ENCODE data around the gene ACTG1.
A peak's percentile ranks its signal among the peaks of the same experiment; 100 is the strongest.

DNA sequence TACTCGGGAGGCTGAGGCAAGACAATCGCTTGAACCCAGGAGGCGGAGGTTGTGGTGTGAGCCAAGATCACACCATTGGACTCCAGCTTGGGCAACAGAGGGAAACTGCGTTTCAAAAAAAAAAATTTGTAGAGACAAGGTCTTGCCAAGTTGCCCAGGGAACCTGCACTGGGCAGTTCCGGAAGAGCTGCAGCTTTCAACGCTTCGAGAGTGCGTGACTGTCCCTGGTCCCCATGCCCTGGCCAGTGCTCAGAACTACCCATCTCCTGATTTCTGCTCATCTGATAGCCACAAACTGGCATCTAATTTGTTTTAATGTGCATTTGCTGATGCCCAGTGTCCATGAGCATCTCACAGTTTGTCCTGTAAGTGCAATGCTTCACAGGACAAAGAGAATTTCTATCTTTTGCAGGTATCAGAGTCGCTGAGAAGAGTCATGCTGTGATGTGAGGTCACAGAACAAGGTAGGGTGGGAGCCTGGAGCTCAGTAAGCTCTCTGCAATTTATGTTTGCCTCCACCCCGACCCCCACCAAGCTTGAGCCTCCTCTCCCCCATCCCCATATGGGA is 3.9 kb downstream of the ACTG1 start:
- TF ChIP-seq GATA3 (IDR thresholded peaks at IDR 0.05; ENCODE audit: low read depth, low read length) (no peak), GATA2 (IDR thresholded peaks at IDR 0.05; ENCODE audit: low read depth, low read length) (0 out of 2 replicates have a peak, but pooled peaks have one; percentile 31)

All from SH-SY5Y (cell line).